Lung (tissue), 12 donors: Measurements from ENCODE around the gene DYNC1LI2. TPM values are rescaled to one million over a fixed set of nuclear protein-coding genes. Genes with fewer than 3 reads are reported as not detected.

Experiments used
- ATAC-seq: fragments of 200-7000 bp; cut with Tn5 transposase; one replicate; pipeline ENCODE4 v1.9.1; 2020; ENCODE audit warnings: moderate number of reproducible peaks; ENCODE audit not compliant: insufficient read depth, low FRiP score
- DNase-seq, 3 donors: peaks; one replicate each; pipeline ENCODE4 v3.0.0-alpha.2; 2013 to 2017
- H3K27ac ChIP-seq, 2 donors: one replicate each; pipeline ENCODE4 v1.5.1; 2013; ENCODE audit warnings: mild to moderate bottlenecking in 2 of 2, moderate library complexity in 2 of 2, control low read depth in 1 of 2, inconsistent platforms in 1 of 2, low read depth in 1 of 2, low read length in 1 of 2
- H3K27me3 ChIP-seq, 3 donors: one replicate each; pipeline ENCODE4 v1.5.1; 2013; ENCODE audit warnings: low read length in 2 of 3; ENCODE audit not compliant: control insufficient read depth in 3 of 3, insufficient read depth in 3 of 3
- H3K36me3 ChIP-seq, 4 donors: one replicate each; pipeline ENCODE4 v1.5.1; 2013; ENCODE audit warnings: low read length in 4 of 4, mild to moderate bottlenecking in 1 of 4, moderate library complexity in 1 of 4; ENCODE audit not compliant: control insufficient read depth in 4 of 4, insufficient read depth in 4 of 4
- H3K4me1 ChIP-seq, 5 donors: one replicate each; pipeline ENCODE4 v1.5.1; 2013; ENCODE audit warnings: low read length in 5 of 5, mild to moderate bottlenecking in 2 of 5, moderate library complexity in 1 of 5; ENCODE audit not compliant: control insufficient read depth in 5 of 5, insufficient read depth in 5 of 5
- H3K4me3 ChIP-seq: one replicate; pipeline ENCODE4 v1.5.1; 2013; ENCODE audit warnings: mild to moderate bottlenecking, control low read depth, moderate library complexity
- H3K9ac ChIP-seq, 2 donors: one replicate each; pipeline ENCODE4 v1.5.1; 2013; ENCODE audit warnings: low read length in 2 of 2, control low read depth in 1 of 2; ENCODE audit not compliant: insufficient read depth in 1 of 2
- H3K9me3 ChIP-seq, 4 donors: one replicate each; pipeline ENCODE4 v1.5.1; 2013; ENCODE audit warnings: low read length in 3 of 4, mild to moderate bottlenecking in 1 of 4, moderate library complexity in 1 of 4; ENCODE audit not compliant: control insufficient read depth in 4 of 4, insufficient read depth in 3 of 4
- WGBS, 2 donors: extraction: QIAGEN DNeasy Blood & Tissue Kit; methylation state at CpG; one replicate each; pipeline ENCODE4 v1.1.7; 2013; 5-methylcytosine and 5-hydroxymethylcytosine counted together
- polyA plus RNA-seq, 2 donors: library from polyadenylated mRNA; stranded (reverse); fragments of 200-250 nt; gene quantifications; one replicate each; pipeline ENCODE4 v1.2.1, GENCODE V29; 2013
- total RNA-seq, 2 donors: library from RNA; depleted of rRNA in 1 of 2; stranded (reverse); fragments of >200 nt in 1 of 2; gene quantifications; one replicate each; pipeline ENCODE4 v1.2.1, GENCODE V29; 2014 to 2021
- TF ChIP-seq, protein P1 (sequence below): IDR thresholded peaks from 2 replicates; pipeline ENCODE4 v1.5.1; 2012; ENCODE audit warnings: mild to moderate bottlenecking; ENCODE audit errors: control extremely low read depth, extremely low read depth
- donor health status: control.
- donor health status: control.
- donor health status: Bipolar disorder and iron deficiency.
- donor health status: healthy.
- donor health status: DM: yes; HTN: yes; CAD: no.

The DYNC1LI2 gene
- total and polyA plus RNA-seq, 4 donors = 40.7 to 147 (median 94.6) TPM

DNA sequence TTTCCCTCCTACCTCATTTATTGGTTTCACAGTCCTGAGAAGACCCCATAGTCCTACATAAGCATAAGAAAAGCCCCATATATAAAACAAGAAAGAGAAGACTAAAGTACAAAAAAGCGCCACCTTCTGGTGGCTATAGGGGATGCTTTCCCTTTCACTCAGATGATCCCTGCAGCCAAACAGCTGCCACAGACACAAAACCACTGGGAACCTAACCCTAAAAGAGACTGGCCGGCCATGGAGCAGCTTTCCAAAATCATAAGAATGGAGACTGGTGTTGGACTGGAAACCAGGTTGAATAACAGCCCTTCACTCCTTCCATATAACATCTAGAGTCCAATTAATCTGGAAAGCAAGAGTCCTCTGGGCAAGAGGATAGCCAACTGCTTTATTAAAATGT lies 11.4 kb downstream of the DYNC1LI2 start:
- no peaks in the 10 kb centered on the region for H3K9me3 ChIP-seq
- H3K27ac ChIP-seq = peak overlapping the region; percentile 76 to 87
- no peak overlapping the region for H3K9ac ChIP-seq
- TF ChIP-seq, protein P1, sequence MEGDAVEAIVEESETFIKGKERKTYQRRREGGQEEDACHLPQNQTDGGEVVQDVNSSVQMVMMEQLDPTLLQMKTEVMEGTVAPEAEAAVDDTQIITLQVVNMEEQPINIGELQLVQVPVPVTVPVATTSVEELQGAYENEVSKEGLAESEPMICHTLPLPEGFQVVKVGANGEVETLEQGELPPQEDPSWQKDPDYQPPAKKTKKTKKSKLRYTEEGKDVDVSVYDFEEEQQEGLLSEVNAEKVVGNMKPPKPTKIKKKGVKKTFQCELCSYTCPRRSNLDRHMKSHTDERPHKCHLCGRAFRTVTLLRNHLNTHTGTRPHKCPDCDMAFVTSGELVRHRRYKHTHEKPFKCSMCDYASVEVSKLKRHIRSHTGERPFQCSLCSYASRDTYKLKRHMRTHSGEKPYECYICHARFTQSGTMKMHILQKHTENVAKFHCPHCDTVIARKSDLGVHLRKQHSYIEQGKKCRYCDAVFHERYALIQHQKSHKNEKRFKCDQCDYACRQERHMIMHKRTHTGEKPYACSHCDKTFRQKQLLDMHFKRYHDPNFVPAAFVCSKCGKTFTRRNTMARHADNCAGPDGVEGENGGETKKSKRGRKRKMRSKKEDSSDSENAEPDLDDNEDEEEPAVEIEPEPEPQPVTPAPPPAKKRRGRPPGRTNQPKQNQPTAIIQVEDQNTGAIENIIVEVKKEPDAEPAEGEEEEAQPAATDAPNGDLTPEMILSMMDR = peak; percentile 12
- peaks cover 0 to 23% (median 13%) of the 10 kb centered on the region in 5 donors for H3K4me1 ChIP-seq
- DNase-seq (peak in 2 of 3 donors; percentile 25 to 35), ATAC-seq (no peak)
- peaks cover 19 to 63% (median 37%) of the 10 kb centered on the region in 4 donors for H3K36me3 ChIP-seq
- H3K27me3 ChIP-seq = no peaks in the 10 kb centered on the region
- WGBS, 2 donors = 53 to 56% methylated on average over 2 of the region's 2 CpGs
- H3K4me3 ChIP-seq = no peak overlapping the region

DNA sequence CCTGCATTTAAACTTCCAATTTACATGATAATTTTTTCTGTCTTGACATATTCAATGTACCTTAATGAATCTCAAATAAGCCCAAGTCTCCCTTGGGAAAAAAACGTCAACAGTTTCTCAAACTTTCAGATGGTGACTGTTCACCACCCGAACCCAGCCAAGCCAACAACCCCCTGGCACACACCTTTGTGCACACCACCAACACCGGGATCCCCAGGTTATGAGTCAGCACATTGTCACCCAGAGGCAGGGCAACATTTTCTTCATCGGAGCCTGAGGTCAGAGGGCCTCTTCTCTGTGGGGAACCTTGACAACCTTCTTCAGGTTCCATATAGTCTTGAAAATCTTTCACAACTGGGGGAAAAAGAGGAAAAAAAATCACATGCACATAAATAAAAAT lies 15.5 kb downstream of the DYNC1LI2 start:
- 91 to 92% methylated on average over 4 of the region's 4 CpGs for WGBS, 2 donors

DNA sequence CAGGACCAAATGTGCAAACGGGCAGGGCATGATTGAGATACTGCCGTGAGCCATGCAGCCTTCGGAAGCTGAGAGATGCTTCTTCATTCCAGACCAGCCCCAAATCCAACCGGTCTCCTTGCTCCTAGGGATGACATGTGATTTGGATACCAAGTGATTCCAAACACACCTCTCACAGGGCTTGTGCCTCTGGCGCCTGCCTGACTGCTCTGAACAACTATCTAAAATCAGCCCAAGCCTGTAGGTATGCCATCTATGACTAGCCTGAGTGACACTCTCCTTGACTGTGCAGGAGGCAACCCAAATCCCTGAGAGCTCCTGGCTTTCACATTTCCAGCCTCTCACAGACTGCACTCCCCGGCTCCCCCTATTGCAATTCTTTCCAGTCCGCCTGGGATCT lies 20.3 kb downstream of the DYNC1LI2 start:
- 91% methylated on average over 7 of the region's 7 CpGs for WGBS, 2 donors
- TF ChIP-seq, protein P1 = no peak
- H3K27ac ChIP-seq = no peak overlapping the region
- no peak overlapping the region for H3K9ac ChIP-seq
- peaks cover 0 to 3% (median 0%) of the 10 kb centered on the region in 5 donors for H3K4me1 ChIP-seq
- DNase-seq (no peak), ATAC-seq (no peak)
- peaks cover 43 to 79% (median 52%) of the 10 kb centered on the region in 4 donors for H3K36me3 ChIP-seq
- H3K9me3 ChIP-seq = no peaks in the 10 kb centered on the region
- no peaks in the 10 kb centered on the region for H3K27me3 ChIP-seq
- H3K4me3 ChIP-seq = no peak overlapping the region

More for the DNA sequence above, 15.5 kb downstream of the DYNC1LI2 start:
- Histone ChIP-seq H3K4me1 (peaks cover 0 to 9% (median 5%) of the 10 kb centered on the region in 5 donors), H3K9ac (no peak overlapping the region), H3K9me3 (no peaks in the 10 kb centered on the region), H3K36me3 (peaks cover 25 to 72% (median 46%) of the 10 kb centered on the region in 4 donors), H3K27ac (no peak overlapping the region), H3K4me3 (no peak overlapping the region), H3K27me3 (no peaks in the 10 kb centered on the region)
- ATAC-seq (no peak), DNase-seq (no peak)
- TF ChIP-seq, protein P1 = no peak

DNA sequence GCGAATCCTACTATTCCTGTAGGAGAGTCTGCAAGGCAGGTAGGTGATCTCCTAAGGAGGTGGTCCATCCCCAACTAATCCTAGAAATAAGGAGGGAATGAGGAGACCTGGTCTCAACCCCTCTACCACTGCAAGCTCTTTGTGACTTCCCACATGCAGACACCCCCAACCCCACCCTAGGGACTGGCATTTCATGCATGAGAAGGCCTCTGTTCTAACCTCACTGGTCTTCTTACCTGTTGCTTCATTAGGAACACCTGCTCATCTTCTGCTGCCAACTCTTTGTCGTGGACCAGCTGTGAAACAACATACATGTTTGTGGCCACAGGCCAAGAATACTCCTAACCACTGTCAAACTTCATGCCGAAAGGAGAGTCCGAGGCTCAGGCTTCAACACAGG lies 22.6 kb downstream of the DYNC1LI2 start:
- no peak overlapping the region for H3K27ac ChIP-seq
- ATAC-seq = no peak
- no peak overlapping the region for H3K4me3 ChIP-seq
- peaks cover 48 to 77% (median 56%) of the 10 kb centered on the region in 4 donors for H3K36me3 ChIP-seq
- DNase-seq = no peak
- 57 to 68% methylated on average over 4 of the region's 4 CpGs for WGBS, 2 donors
- H3K9ac ChIP-seq = no peak overlapping the region
- peaks cover 0 to 3% (median 0%) of the 10 kb centered on the region in 5 donors for H3K4me1 ChIP-seq
- TF ChIP-seq, protein P1 = no peak
- H3K27me3 ChIP-seq = no peaks in the 10 kb centered on the region
- no peaks in the 10 kb centered on the region for H3K9me3 ChIP-seq
